ENCODE data around the gene SMARCD1.

GRCh38 chr12:50040657-50041056 is 44.5 kb upstream of the SMARCD1 start:
- TF ChIP-seq CTCF (IDR thresholded peaks at IDR 0.05; ENCODE audit: low read depth, low read length, missing input control) (no peak), REST (IDR thresholded peaks at IDR 0.05) (no peak)
